ENCODE data around the gene EPS15. TPM values are rescaled to one million over a fixed set of nuclear protein-coding genes. Genes with fewer than 3 reads are reported as not detected.

EPS15 gene
- total and polyA plus RNA-seq, 2 donors: 28.9 to 35.3 TPM

DNA sequence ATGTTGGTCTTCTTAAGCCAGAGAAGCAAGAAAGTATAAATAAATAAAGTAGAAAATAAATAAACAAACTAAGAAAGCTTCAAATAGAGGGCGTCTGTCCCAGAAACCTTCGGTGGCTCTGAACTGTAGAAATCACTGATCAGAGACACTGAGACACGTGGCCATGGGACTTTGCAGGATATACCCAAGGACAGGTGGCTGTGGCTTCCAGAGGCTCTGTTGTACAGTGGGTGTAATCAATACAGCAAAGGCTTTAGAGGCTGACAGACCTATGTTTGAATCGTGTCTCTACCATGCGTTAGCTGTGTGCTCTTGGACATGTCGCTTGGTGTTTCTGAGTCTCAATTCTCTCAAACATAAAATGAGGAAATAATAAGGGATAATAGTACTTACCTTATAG, 41.0 kb upstream of the EPS15 start:
- WGBS: 95% methylated on average over 6 of the region's 6 CpGs
- Histone ChIP-seq H3K27me3 (ENCODE audit: control insufficient read depth in 2 of 2, insufficient read depth in 1 of 2, low read length in 1 of 2) (no peaks in the 10 kb centered on the region), H3K27ac (ENCODE audit: low read depth in 1 of 2, low read length in 1 of 2) (no peak overlapping the region), H3K4me1 (ENCODE audit: control insufficient read depth in 2 of 2, insufficient read depth in 2 of 2, low read length in 2 of 2) (no peaks in the 10 kb centered on the region), H3K9me3 (ENCODE audit: control insufficient read depth in 2 of 2, insufficient read depth in 1 of 2, low read length in 1 of 2) (no peaks in the 10 kb centered on the region), H3K4me3 (ENCODE audit: low read length in 2 of 2) (no peak overlapping the region), H3K36me3 (ENCODE audit: control insufficient read depth in 2 of 2, insufficient read depth in 2 of 2, low read length in 1 of 2) (no peaks in the 10 kb centered on the region)
- DNase-seq (ENCODE audit: low read depth in 6 of 9, low spot score in 9 of 9): no peak

DNA sequence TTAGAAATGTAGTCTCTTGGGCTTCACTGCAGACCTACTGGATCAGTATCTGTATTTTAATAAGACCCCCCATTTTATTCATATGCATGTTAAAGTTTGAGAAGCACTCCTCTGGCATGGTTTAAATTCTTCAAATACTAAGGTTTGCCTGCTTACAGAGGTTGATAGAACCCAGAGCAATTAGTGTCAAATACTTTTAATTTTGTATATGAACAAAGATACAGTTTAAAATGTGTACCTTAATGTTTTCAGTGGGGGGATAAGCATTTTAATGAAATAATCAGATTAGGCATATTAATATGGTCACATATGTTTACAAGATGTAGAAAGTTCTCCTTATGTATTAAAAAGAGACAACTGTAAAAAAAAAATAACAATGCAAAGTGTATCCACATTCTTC, 40.4 kb upstream of the EPS15 start:
- H3K27me3 ChIP-seq (ENCODE audit: control insufficient read depth in 2 of 2, insufficient read depth in 1 of 2, low read length in 1 of 2): no peaks in the 10 kb centered on the region
- H3K36me3 ChIP-seq (ENCODE audit: control insufficient read depth in 2 of 2, insufficient read depth in 2 of 2, low read length in 1 of 2): no peaks in the 10 kb centered on the region
- H3K4me1 ChIP-seq (ENCODE audit: control insufficient read depth in 2 of 2, insufficient read depth in 2 of 2, low read length in 2 of 2): no peaks in the 10 kb centered on the region
- no peak for DNase-seq (ENCODE audit: low read depth in 6 of 9, low spot score in 9 of 9)
- H3K9me3 ChIP-seq (ENCODE audit: control insufficient read depth in 2 of 2, insufficient read depth in 1 of 2, low read length in 1 of 2): no peaks in the 10 kb centered on the region
- H3K27ac ChIP-seq (ENCODE audit: low read depth in 1 of 2, low read length in 1 of 2): no peak overlapping the region
- no peak overlapping the region for H3K4me3 ChIP-seq (ENCODE audit: low read length in 2 of 2)

DNA sequence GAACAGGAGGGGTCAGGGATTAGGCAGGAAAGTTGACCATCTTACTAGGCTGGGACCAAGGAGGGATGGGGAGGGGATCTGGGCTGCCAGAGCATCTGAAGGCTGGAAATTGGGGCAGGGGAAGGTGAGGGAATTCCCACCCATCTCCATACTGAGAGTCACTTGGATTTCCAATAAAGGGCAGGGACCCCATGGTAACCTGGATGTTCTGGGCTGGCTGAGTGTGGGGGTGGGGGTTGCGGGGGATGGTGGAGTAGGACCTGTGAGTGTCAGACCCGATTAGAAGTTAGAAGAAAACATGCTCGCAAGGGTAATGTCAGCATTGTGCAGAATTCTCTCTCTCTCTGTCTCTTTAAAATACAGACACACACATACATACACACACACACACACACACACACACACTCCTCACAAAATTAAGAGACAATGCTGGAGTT, 40.0 kb upstream of the EPS15 start:
- H3K27me3 ChIP-seq (ENCODE audit: control insufficient read depth in 2 of 2, insufficient read depth in 1 of 2, low read length in 1 of 2): no peaks in the 10 kb centered on the region
- no peaks in the 10 kb centered on the region for H3K36me3 ChIP-seq (ENCODE audit: control insufficient read depth in 2 of 2, insufficient read depth in 2 of 2, low read length in 1 of 2)
- no peaks in the 10 kb centered on the region for H3K9me3 ChIP-seq (ENCODE audit: control insufficient read depth in 2 of 2, insufficient read depth in 1 of 2, low read length in 1 of 2)
- no peak for DNase-seq (ENCODE audit: low read depth in 6 of 9, low spot score in 9 of 9)
- no peak overlapping the region for H3K4me3 ChIP-seq (ENCODE audit: low read length in 2 of 2)
- no peak overlapping the region for H3K27ac ChIP-seq (ENCODE audit: low read depth in 1 of 2, low read length in 1 of 2)
- H3K4me1 ChIP-seq (ENCODE audit: control insufficient read depth in 2 of 2, insufficient read depth in 2 of 2, low read length in 2 of 2): no peaks in the 10 kb centered on the region
- 97% methylated on average over 3 of the region's 3 CpGs for WGBS

DNA sequence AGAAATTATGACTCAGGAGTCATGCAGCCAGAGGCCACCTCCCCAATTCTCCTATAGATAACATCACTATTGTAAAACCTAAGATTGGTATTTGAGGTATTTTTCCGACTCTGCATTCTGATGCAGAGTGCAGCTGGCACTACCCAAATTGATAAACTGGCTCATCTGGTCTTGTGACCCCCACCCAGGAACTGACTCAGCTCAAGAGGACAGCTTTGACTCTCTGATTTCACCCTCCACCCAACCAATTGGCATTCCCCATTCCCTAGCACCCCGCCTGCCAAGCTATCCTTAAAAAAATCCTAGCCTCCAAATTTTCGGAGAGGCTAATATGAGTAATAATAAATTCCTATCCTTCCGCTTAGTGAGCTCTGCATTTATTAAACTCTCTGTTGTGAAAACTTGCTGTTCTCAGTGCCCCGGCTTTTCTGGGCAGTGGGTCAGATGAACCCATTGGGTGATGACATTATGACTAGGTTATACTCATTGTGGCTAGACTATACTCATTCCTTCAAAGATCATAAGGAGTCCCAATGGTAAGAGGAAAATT, 39.4 kb upstream of the EPS15 start:
- Histone ChIP-seq H3K36me3 (ENCODE audit: control insufficient read depth in 2 of 2, insufficient read depth in 2 of 2, low read length in 1 of 2) (no peaks in the 10 kb centered on the region), H3K4me1 (ENCODE audit: control insufficient read depth in 2 of 2, insufficient read depth in 2 of 2, low read length in 2 of 2) (no peaks in the 10 kb centered on the region), H3K27me3 (ENCODE audit: control insufficient read depth in 2 of 2, insufficient read depth in 1 of 2, low read length in 1 of 2) (no peaks in the 10 kb centered on the region), H3K27ac (ENCODE audit: low read depth in 1 of 2, low read length in 1 of 2) (no peak overlapping the region), H3K9me3 (ENCODE audit: control insufficient read depth in 2 of 2, insufficient read depth in 1 of 2, low read length in 1 of 2) (no peaks in the 10 kb centered on the region), H3K4me3 (ENCODE audit: low read length in 2 of 2) (no peak overlapping the region)
- DNase-seq (ENCODE audit: low read depth in 6 of 9, low spot score in 9 of 9): no peak
- 96% methylated on average over 5 of the region's 5 CpGs for WGBS

DNA sequence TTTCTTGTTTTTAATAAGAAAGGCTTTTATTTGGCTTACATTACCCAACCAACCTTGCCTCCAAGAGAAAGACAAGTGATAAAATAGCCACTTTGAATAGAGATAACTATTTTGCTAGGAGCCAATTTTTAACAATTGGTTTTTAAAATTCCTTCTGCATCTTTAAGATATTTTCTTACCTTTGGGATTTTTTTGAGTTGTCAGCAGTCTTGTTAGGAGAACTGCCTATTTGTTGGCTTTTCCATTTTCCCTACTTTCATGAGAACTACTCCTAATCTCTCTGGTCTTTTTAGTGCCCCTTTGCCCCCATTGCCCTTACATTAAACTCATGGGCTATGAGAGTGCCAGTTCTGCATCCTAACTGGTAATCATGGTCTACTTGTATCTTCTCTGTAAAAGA, 38.1 kb upstream of the EPS15 start:
- Histone ChIP-seq H3K4me1 (ENCODE audit: control insufficient read depth in 2 of 2, insufficient read depth in 2 of 2, low read length in 2 of 2) (no peaks in the 10 kb centered on the region), H3K27me3 (ENCODE audit: control insufficient read depth in 2 of 2, insufficient read depth in 1 of 2, low read length in 1 of 2) (no peaks in the 10 kb centered on the region), H3K27ac (ENCODE audit: low read depth in 1 of 2, low read length in 1 of 2) (no peak overlapping the region), H3K9me3 (ENCODE audit: control insufficient read depth in 2 of 2, insufficient read depth in 1 of 2, low read length in 1 of 2) (no peaks in the 10 kb centered on the region), H3K4me3 (ENCODE audit: low read length in 2 of 2) (no peak overlapping the region), H3K36me3 (ENCODE audit: control insufficient read depth in 2 of 2, insufficient read depth in 2 of 2, low read length in 1 of 2) (no peaks in the 10 kb centered on the region)
- DNase-seq (ENCODE audit: low read depth in 6 of 9, low spot score in 9 of 9): no peak

DNA sequence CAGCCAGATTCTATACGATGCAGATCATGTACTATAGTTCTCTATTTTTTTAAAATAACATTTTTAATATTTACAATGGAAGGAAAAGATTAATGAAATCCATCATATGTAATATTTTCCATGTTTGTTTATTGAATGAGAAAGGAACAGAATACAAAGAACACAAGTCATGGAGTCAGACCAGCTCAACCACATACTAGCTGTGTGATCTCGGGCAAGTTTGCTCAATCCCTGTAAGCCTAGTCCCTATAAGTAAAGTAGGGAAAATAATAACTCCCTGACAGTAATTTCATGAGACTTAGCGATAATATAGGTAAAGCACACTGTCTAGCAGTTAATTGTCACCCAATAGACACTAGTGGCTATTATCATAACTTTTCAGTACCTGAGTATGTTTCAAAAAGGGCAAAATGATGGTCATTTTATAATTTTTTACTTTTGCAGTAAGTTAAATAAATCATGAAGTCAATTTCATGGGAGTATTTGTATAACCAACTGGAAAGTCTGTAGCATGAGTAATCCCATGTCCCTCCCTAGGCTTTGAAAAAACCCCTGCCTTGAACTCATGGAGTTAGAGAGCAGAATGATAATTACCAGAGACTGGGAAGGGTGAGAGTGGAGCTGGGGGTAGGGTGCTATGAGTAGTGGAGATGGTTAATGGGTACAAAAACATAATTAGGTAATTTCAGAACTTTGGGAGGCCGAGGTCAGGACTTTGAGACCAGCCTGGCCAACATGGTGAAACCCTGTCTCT, 37.0 kb upstream of the EPS15 start:
- 98% methylated on average over 4 of the region's 4 CpGs for WGBS
- H3K36me3 ChIP-seq (ENCODE audit: control insufficient read depth in 2 of 2, insufficient read depth in 2 of 2, low read length in 1 of 2): no peaks in the 10 kb centered on the region
- no peaks in the 10 kb centered on the region for H3K27me3 ChIP-seq (ENCODE audit: control insufficient read depth in 2 of 2, insufficient read depth in 1 of 2, low read length in 1 of 2)
- H3K4me3 ChIP-seq (ENCODE audit: low read length in 2 of 2): no peak overlapping the region
- no peaks in the 10 kb centered on the region for H3K9me3 ChIP-seq (ENCODE audit: control insufficient read depth in 2 of 2, insufficient read depth in 1 of 2, low read length in 1 of 2)
- H3K27ac ChIP-seq (ENCODE audit: low read depth in 1 of 2, low read length in 1 of 2): no peak overlapping the region
- no peaks in the 10 kb centered on the region for H3K4me1 ChIP-seq (ENCODE audit: control insufficient read depth in 2 of 2, insufficient read depth in 2 of 2, low read length in 2 of 2)
- no peak for DNase-seq (ENCODE audit: low read depth in 6 of 9, low spot score in 9 of 9)

DNA sequence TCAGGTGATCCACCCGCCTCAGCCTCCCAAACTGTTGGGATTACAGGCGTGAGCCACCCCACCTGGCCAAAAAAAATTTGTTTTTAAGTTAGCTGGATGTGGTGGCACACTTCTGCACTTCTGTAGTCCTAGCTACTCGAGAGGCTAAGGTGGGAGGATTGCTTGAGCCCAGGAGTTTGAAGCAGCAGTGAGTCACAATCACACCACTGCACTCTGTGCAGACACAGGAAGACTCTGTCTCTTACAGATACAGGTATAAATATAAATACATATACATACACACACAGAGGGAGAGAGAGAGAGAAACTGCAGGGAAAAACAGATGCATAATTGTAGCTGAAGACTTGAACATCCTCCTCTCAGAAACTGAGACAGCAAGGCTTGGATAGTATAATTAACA, 34.8 kb upstream of the EPS15 start:
- no peaks in the 10 kb centered on the region for H3K9me3 ChIP-seq (ENCODE audit: control insufficient read depth in 2 of 2, insufficient read depth in 1 of 2, low read length in 1 of 2)
- no peak overlapping the region for H3K27ac ChIP-seq (ENCODE audit: low read depth in 1 of 2, low read length in 1 of 2)
- no peaks in the 10 kb centered on the region for H3K27me3 ChIP-seq (ENCODE audit: control insufficient read depth in 2 of 2, insufficient read depth in 1 of 2, low read length in 1 of 2)
- WGBS: 91% methylated on average over 3 of the region's 3 CpGs
- H3K4me3 ChIP-seq (ENCODE audit: low read length in 2 of 2): no peak overlapping the region
- DNase-seq (ENCODE audit: low read depth in 6 of 9, low spot score in 9 of 9): no peak
- peaks cover 3 to 5% of the 10 kb centered on the region in 2 donors for H3K4me1 ChIP-seq (ENCODE audit: control insufficient read depth in 2 of 2, insufficient read depth in 2 of 2, low read length in 2 of 2)
- no peaks in the 10 kb centered on the region for H3K36me3 ChIP-seq (ENCODE audit: control insufficient read depth in 2 of 2, insufficient read depth in 2 of 2, low read length in 1 of 2)

DNA sequence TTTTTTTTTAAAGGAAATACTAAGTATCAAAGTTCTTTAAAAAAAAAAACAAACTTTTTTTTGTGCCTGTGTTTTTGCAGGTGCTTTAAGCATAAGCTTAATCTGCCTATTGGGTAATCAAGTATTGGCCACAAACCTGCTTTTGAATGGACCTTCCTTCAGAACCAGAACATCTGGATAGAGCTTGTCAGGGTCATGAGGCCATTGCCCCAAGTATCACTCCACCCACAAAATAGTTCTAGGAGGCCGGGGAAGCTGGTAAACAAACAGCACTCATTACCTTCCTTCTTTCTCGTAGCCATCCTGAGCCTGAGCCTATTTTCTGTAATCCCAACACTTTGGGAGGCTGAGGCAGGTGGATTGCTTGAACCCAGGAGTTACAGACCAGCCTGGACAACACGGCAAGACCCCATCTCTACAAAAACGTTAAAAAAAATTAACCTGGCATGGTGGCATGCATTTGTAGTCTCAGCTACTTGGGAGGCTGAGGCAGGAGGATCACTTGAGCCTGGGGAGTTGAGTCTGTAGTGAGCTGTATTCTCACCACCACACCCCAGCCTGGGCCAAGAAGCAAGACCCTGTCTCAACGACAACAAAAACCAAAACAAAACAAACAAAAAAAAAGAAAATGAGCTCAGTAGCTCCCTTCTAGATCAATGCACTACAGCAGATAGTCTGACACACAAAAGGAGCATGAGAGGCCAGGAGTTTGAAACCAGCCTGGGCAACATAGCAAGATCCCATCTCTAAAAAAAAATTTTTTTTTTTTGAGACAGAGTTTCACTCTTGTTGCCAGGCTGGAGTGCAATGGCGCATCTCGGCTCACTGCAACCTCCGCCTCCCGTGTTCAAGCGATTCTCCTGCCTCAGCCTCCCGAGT, 34.1 kb upstream of the EPS15 start:
- DNase-seq (ENCODE audit: low read depth in 6 of 9, low spot score in 9 of 9): no peak
- H3K36me3 ChIP-seq (ENCODE audit: control insufficient read depth in 2 of 2, insufficient read depth in 2 of 2, low read length in 1 of 2): no peaks in the 10 kb centered on the region
- H3K4me3 ChIP-seq (ENCODE audit: low read length in 2 of 2): no peak overlapping the region
- no peaks in the 10 kb centered on the region for H3K27me3 ChIP-seq (ENCODE audit: control insufficient read depth in 2 of 2, insufficient read depth in 1 of 2, low read length in 1 of 2)
- no peaks in the 10 kb centered on the region for H3K9me3 ChIP-seq (ENCODE audit: control insufficient read depth in 2 of 2, insufficient read depth in 1 of 2, low read length in 1 of 2)
- H3K4me1 ChIP-seq (ENCODE audit: control insufficient read depth in 2 of 2, insufficient read depth in 2 of 2, low read length in 2 of 2): peaks cover 5 to 8% of the 10 kb centered on the region in 2 donors
- 97% methylated on average over 11 of the region's 11 CpGs for WGBS
- H3K27ac ChIP-seq (ENCODE audit: low read depth in 1 of 2, low read length in 1 of 2): no peak overlapping the region

DNA sequence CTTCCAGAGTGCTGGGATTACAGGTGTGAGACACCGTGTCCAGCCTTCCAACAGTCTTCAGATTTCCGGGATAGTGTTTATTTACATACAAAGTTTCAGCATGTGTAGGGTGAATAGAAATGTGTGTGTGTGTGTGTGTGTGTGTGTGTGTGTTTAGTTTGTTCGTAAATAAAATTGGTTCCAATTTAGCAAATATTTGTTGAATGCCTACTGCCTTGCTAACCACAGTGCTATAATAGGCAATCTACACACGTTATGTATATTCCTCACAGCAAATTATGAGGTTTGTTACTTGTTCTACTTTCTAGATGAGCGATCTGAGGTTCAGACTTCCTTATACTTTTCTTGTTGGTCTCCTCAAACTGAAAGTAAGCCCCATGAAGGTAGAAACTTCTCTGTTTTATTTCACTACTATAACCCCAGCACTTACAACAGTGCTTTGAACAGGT, 32.8 kb upstream of the EPS15 start:
- peaks cover 5 to 8% of the 10 kb centered on the region in 2 donors for H3K4me1 ChIP-seq (ENCODE audit: control insufficient read depth in 2 of 2, insufficient read depth in 2 of 2, low read length in 2 of 2)
- DNase-seq (ENCODE audit: low read depth in 6 of 9, low spot score in 9 of 9): no peak
- WGBS: 97% methylated on average over 5 of the region's 5 CpGs
- H3K9me3 ChIP-seq (ENCODE audit: control insufficient read depth in 2 of 2, insufficient read depth in 1 of 2, low read length in 1 of 2): no peaks in the 10 kb centered on the region
- no peaks in the 10 kb centered on the region for H3K27me3 ChIP-seq (ENCODE audit: control insufficient read depth in 2 of 2, insufficient read depth in 1 of 2, low read length in 1 of 2)
- no peaks in the 10 kb centered on the region for H3K36me3 ChIP-seq (ENCODE audit: control insufficient read depth in 2 of 2, insufficient read depth in 2 of 2, low read length in 1 of 2)
- no peak overlapping the region for H3K4me3 ChIP-seq (ENCODE audit: low read length in 2 of 2)
- H3K27ac ChIP-seq (ENCODE audit: low read depth in 1 of 2, low read length in 1 of 2): no peak overlapping the region

Data from thymus (tissue), 11 donors.